ENCODE results near the gene FLACC1. TPM values are rescaled to one million over a fixed set of nuclear protein-coding genes. Genes with fewer than 3 reads are reported as not detected.

FLACC1 gene
- total RNA-seq, 6 experiments from 2014 or later: 0.74 to 2.0 (median 0.91) TPM

DNA sequence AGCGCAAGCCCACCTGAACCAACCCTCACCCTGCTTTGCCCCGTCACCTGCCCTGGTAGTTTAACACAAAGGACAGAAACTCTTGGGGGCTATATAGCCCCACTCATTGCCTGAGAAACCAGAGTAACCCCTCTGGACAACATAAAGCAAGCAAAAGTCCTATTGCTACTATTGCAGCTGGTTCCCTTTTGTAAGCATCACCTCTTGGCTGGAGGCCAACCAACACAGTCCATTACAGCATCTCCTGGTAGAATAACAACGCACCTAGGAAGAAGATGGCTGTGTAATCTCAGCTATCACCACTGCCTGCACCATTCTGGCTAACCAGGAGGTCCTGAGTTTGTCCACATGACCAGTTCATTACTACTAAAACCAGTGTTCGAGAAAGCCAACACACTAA lies 36.4 kb downstream of the FLACC1 start:
- H3K36me3 ChIP-seq: no peaks in the 10 kb centered on the region
- no peak for DNase-seq
- intact Hi-C loops (cut with DNase I): no loop called here
- H3K27me3 ChIP-seq: no peaks in the 10 kb centered on the region
- no peaks in the 10 kb centered on the region for H3K4me1 ChIP-seq
- no peak for ATAC-seq
- TF ChIP-seq POLR2A (IDR thresholded peaks at IDR 0.05): no peak
- TF ChIP-seq, protein P1, sequence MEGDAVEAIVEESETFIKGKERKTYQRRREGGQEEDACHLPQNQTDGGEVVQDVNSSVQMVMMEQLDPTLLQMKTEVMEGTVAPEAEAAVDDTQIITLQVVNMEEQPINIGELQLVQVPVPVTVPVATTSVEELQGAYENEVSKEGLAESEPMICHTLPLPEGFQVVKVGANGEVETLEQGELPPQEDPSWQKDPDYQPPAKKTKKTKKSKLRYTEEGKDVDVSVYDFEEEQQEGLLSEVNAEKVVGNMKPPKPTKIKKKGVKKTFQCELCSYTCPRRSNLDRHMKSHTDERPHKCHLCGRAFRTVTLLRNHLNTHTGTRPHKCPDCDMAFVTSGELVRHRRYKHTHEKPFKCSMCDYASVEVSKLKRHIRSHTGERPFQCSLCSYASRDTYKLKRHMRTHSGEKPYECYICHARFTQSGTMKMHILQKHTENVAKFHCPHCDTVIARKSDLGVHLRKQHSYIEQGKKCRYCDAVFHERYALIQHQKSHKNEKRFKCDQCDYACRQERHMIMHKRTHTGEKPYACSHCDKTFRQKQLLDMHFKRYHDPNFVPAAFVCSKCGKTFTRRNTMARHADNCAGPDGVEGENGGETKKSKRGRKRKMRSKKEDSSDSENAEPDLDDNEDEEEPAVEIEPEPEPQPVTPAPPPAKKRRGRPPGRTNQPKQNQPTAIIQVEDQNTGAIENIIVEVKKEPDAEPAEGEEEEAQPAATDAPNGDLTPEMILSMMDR (IDR thresholded peaks at IDR 0.05): no peak
- 83% methylated on average over 2 of the region's 4 CpGs for WGBS (ENCODE audit: insufficient coverage, low coverage, low lambda C conversion rate, missing lambda C conversion rate)
- peaks cover 0 to 5% (median 0%) of the 10 kb centered on the region in 4 donors for H3K9me3 ChIP-seq
- no peak overlapping the region for H3K27ac ChIP-seq
- H3K4me3 ChIP-seq: no peak overlapping the region

DNA sequence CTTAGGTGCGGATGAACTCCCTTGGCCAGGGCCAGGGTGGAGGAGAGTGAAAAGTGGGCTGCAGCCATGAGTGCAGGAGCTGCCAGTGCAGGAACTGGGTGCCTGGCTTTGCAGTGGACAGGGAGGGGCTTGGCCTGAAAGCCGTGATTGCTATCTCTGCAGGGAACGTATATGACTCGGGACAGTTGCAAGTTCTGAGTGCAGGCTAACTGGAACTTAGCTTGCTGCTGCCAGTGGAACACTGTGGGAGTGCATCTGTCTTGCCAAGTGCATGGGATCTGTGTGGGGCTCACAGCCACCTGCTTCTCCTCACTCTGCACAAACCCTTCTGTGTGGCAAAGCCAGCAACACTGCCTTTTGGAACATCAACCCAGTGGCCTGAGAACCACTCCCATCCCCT lies 36.9 kb downstream of the FLACC1 start:
- Histone ChIP-seq H3K9me3 (peaks cover 0 to 5% (median 0%) of the 10 kb centered on the region in 4 donors), H3K36me3 (no peaks in the 10 kb centered on the region), H3K27me3 (no peaks in the 10 kb centered on the region), H3K4me1 (no peaks in the 10 kb centered on the region), H3K4me3 (no peak overlapping the region), H3K27ac (no peak overlapping the region)
- no peak for DNase-seq
- 60% methylated on average over 1 of the region's 4 CpGs for WGBS (ENCODE audit: insufficient coverage, low coverage, low lambda C conversion rate, missing lambda C conversion rate)
- intact Hi-C loops (cut with DNase I): no loop called here
- no peak for TF ChIP-seq POLR2A (IDR thresholded peaks at IDR 0.05)
- TF ChIP-seq, protein P1 (IDR thresholded peaks at IDR 0.05): no peak
- no peak for ATAC-seq

- no peak for ATAC-seq
- no peak for DNase-seq
- intact Hi-C loops (cut with DNase I): no loop called here
- no peaks in the 10 kb centered on the region for H3K27me3 ChIP-seq
- TF ChIP-seq, protein P1 (IDR thresholded peaks at IDR 0.05): no peak
- no peak for TF ChIP-seq POLR2A (IDR thresholded peaks at IDR 0.05)
- no peaks in the 10 kb centered on the region for H3K4me1 ChIP-seq
- H3K27ac ChIP-seq: no peak overlapping the region
- no peak overlapping the region for H3K4me3 ChIP-seq
- WGBS (ENCODE audit: insufficient coverage, low coverage, low lambda C conversion rate, missing lambda C conversion rate): 29% methylated on average over 2 of the region's 2 CpGs
- H3K36me3 ChIP-seq: no peaks in the 10 kb centered on the region
- peaks cover 0 to 5% (median 0%) of the 10 kb centered on the region in 4 donors for H3K9me3 ChIP-seq
These were observed 37.6 kb downstream of the FLACC1 start for GRCh38 chr2:201319511-201319910.

- 67% methylated on average over 3 of the region's 5 CpGs for WGBS (ENCODE audit: insufficient coverage, low coverage, low lambda C conversion rate, missing lambda C conversion rate)
- no peaks in the 10 kb centered on the region for H3K9me3 ChIP-seq
- H3K36me3 ChIP-seq: no peaks in the 10 kb centered on the region
- intact Hi-C loops (cut with DNase I): no loop called here
- ATAC-seq: no peak
- no peak overlapping the region for H3K27ac ChIP-seq
- no peaks in the 10 kb centered on the region for H3K4me1 ChIP-seq
- no peak for DNase-seq
- H3K27me3 ChIP-seq: no peaks in the 10 kb centered on the region
- no peak overlapping the region for H3K4me3 ChIP-seq
- TF ChIP-seq, protein P1 (IDR thresholded peaks at IDR 0.05): no peak
- TF ChIP-seq POLR2A (IDR thresholded peaks at IDR 0.05): no peak
These were observed 43.8 kb downstream of the FLACC1 start for GRCh38 chr2:201313362-201313761.

DNA sequence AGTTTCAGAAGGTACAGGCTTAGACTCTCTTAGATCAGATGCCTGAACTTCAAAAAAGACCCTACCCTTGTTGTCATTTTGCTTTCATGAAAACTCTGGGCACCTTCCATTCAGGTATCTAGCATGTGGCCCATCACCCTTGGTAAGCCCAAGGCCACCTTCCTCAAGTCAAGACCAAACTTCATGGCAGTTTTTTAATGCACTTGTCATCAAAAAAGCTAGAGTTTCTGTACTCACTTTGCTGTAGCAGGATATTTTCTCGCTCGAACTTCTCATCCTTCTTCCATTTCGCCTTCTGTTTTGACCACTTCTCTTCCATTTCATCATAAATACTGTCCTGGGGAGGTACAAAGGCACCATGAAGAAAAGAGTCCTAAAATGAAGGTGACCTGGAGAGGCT lies 48.2 kb downstream of the FLACC1 start:
- no peaks in the 10 kb centered on the region for H3K9me3 ChIP-seq
- DNase-seq (no peak), ATAC-seq (no peak)
- no peak overlapping the region for H3K4me3 ChIP-seq
- H3K4me1 ChIP-seq: no peaks in the 10 kb centered on the region
- H3K27me3 ChIP-seq: no peaks in the 10 kb centered on the region
- WGBS (ENCODE audit: insufficient coverage, low coverage, low lambda C conversion rate, missing lambda C conversion rate): 87% methylated on average over 3 of the region's 3 CpGs
- no peaks in the 10 kb centered on the region for H3K36me3 ChIP-seq
- intact Hi-C loops (cut with DNase I): no loop called here
- TF ChIP-seq POLR2A (IDR thresholded peaks at IDR 0.05): no peak
- TF ChIP-seq, protein P1 (IDR thresholded peaks at IDR 0.05): no peak
- no peak overlapping the region for H3K27ac ChIP-seq

Measured in right lobe of liver (tissue), 6 donors.